Ascending aorta (tissue), 2 donors: ENCODE measurements around the gene SLCO3A1. TPM values are rescaled to one million over a fixed set of nuclear protein-coding genes. Genes with fewer than 3 reads are reported as not detected.
"Not testable (repeated sequence)": the region's sequence is repeated elsewhere in the genome, so short reads cannot be mapped to it uniquely, and the experiment has no call there.

Experiments
- DNase-seq, 2 donors: peaks; one replicate each; pipeline ENCODE4 v3.0.0-alpha.2; 2019; ENCODE audit warnings: low spot score in 2 of 2
- H3K27ac ChIP-seq, 2 donors: fragments of 200-600 bp; sonication (generic); one replicate each; pipeline ENCODE4 v1.5.1; 2016 to 2017; ENCODE audit warnings: mild to moderate bottlenecking in 1 of 2
- H3K27me3 ChIP-seq: fragments of 200-600 bp; sonication (generic); one replicate; pipeline ENCODE4 v1.5.1; 2017
- H3K36me3 ChIP-seq, 2 donors: fragments of 200-600 bp; sonication (generic); one replicate each; pipeline ENCODE4 v1.5.1; 2016
- H3K4me1 ChIP-seq, 2 donors: fragments of 200-600 bp; sonication (generic); one replicate each; pipeline ENCODE4 v1.5.1; 2016 to 2017; ENCODE audit warnings: mild to moderate bottlenecking in 1 of 2
- H3K4me3 ChIP-seq, 2 donors: fragments of 200-600 bp; sonication (generic); one replicate each; pipeline ENCODE4 v1.5.1; 2016 to 2017; ENCODE audit warnings: mild to moderate bottlenecking in 1 of 2
- H3K9me3 ChIP-seq, 2 donors: fragments of 200-600 bp; sonication (generic); one replicate each; pipeline ENCODE4 v1.5.1; 2016
- CTCF ChIP-seq, 3 experiments: fragments of 200-600 bp in 2 of 3; fragments of 450-650 bp in 1 of 3; sonication (generic) in 2 of 3; IDR thresholded peaks; one replicate each; pipeline ENCODE4 v1.5.1; 2016 to 2019; ENCODE audit warnings: antibody characterized with exemption in 3 of 3, mild to moderate bottlenecking in 1 of 3, moderate library complexity in 1 of 3
- intact Hi-C: fragments of 100-400 bp; cut with DNase I; formaldehyde crosslinking; loops from one replicate; pipeline ENCODE4 v1.15.1; 2023
- total RNA-seq: library from RNA; depleted of rRNA; stranded (reverse); fragments of >200 nt; gene quantifications from one replicate; pipeline ENCODE4 v1.1.0, GENCODE V29; 2016

The SLCO3A1 gene
- total RNA-seq, 1 donor from 2014 or later, result 53.2 TPM

- Histone ChIP-seq H3K27me3 (no peaks in the 10 kb centered on the region), H3K4me3 (no peak overlapping the region), H3K27ac (no peak overlapping the region), H3K9me3 (no peaks in the 10 kb centered on the region), H3K36me3 (no peaks in the 10 kb centered on the region), H3K4me1 (peaks cover 7 to 11% of the 10 kb centered on the region in 2 donors)
- intact Hi-C loops, result no loop called here
- no peak for TF ChIP-seq CTCF (IDR thresholded peaks at IDR 0.05)
- DNase-seq, result no peak
Measured at GRCh38 chr15:92059036-92059970, 205.8 kb downstream of the SLCO3A1 start.

- H3K27ac ChIP-seq, H3K4me3 ChIP-seq, H3K9me3 ChIP-seq, H3K27me3 ChIP-seq, DNase-seq, H3K36me3 ChIP-seq, intact Hi-C loops: not testable (repeated sequence)
- H3K4me1 ChIP-seq, result peaks cover 7 to 11% of the 10 kb centered on the region in 2 donors
Measured at GRCh38 chr15:92059971-92060311, 206.4 kb downstream of the SLCO3A1 start.

GRCh38 chr15:92061511-92062195, 208.1 kb downstream of the SLCO3A1 start:
- TF ChIP-seq CTCF (IDR thresholded peaks at IDR 0.05), result no peak
- Histone ChIP-seq H3K27me3 (no peaks in the 10 kb centered on the region), H3K27ac (peak overlapping the region; percentile 50 to 54), H3K4me3 (no peak overlapping the region), H3K9me3 (no peaks in the 10 kb centered on the region), H3K36me3 (no peaks in the 10 kb centered on the region), H3K4me1 (peaks cover 7 to 10% of the 10 kb centered on the region in 2 donors)
- intact Hi-C loops, result no loop called here
- no peak for DNase-seq

- peak in 1 of 2 donors; percentile 56 for DNase-seq
- no peaks in the 10 kb centered on the region for H3K9me3 ChIP-seq
- intact Hi-C loops, result no loop called here
- no peaks in the 10 kb centered on the region for H3K36me3 ChIP-seq
- H3K27ac ChIP-seq, result peak overlapping the region; percentile 50 to 54
- H3K4me1 ChIP-seq, result peaks cover 7 to 10% of the 10 kb centered on the region in 2 donors
- peak in 1 of 3 experiments; percentile 41 for TF ChIP-seq CTCF (IDR thresholded peaks at IDR 0.05)
- H3K4me3 ChIP-seq, result no peak overlapping the region
- no peaks in the 10 kb centered on the region for H3K27me3 ChIP-seq
Measured at GRCh38 chr15:92062505-92062904, 209.0 kb downstream of the SLCO3A1 start.

- Histone ChIP-seq H3K4me1 (peaks cover 0 to 16% of the 10 kb centered on the region in 2 donors), H3K27ac (no peak overlapping the region), H3K27me3 (no peaks in the 10 kb centered on the region), H3K9me3 (no peaks in the 10 kb centered on the region), H3K4me3 (no peak overlapping the region), H3K36me3 (no peaks in the 10 kb centered on the region)
- intact Hi-C loops, result loop anchor here (2.0 kb wide), 1 partner anchor 37 kb away; no protein-coding TSS in a partner anchor
- no peak for TF ChIP-seq CTCF (IDR thresholded peaks at IDR 0.05)
- DNase-seq, result no peak
Measured at GRCh38 chr15:92068121-92068520, 214.6 kb downstream of the SLCO3A1 start.
